Psoas muscle (tissue), 8 donors: Measurements from ENCODE around the gene UBE4A. TPM values are rescaled to one million over a fixed set of nuclear protein-coding genes. Genes with fewer than 3 reads are reported as not detected.
"Not testable (repeated sequence)": the region's sequence is repeated elsewhere in the genome, so short reads cannot be mapped to it uniquely, and the experiment has no call there.

Experiments used
- ATAC-seq, 4 donors: fragments of 200-7000 bp; cut with Tn5 transposase; one replicate each; pipeline ENCODE4 v1.9.1; 2020; ENCODE audit warnings: moderate library complexity in 3 of 4, mild to moderate bottlenecking in 2 of 4
- DNase-seq, 2 donors: peaks; one replicate each; pipeline ENCODE4 v3.0.0-alpha.2; 2020
- H3K27ac ChIP-seq: fragments of 200-600 bp; one replicate; pipeline ENCODE4 v1.8.0; 2022
- H3K27me3 ChIP-seq, 3 donors: fragments of 200-600 bp in 1 of 3; one replicate each; pipeline versions ENCODE4 v1.6.1 to v1.8.0; 2013 to 2022; ENCODE audit warnings: low read length in 2 of 3, mild to moderate bottlenecking in 2 of 3, moderate library complexity in 1 of 3; ENCODE audit not compliant: insufficient read depth in 3 of 3
- H3K36me3 ChIP-seq, 2 donors: fragments of 200-600 bp in 1 of 2; one replicate each; pipeline versions ENCODE4 v1.6.1 to v1.8.0; 2013 to 2022; ENCODE audit warnings: low read depth in 1 of 2, mild to moderate bottlenecking in 1 of 2, moderate library complexity in 1 of 2; ENCODE audit not compliant: insufficient read depth in 1 of 2
- H3K4me1 ChIP-seq: fragments of 200-600 bp; one replicate; pipeline ENCODE4 v1.8.0; 2022
- H3K4me3 ChIP-seq: fragments of 200-600 bp; one replicate; pipeline ENCODE4 v1.8.0; 2022; ENCODE audit warnings: mild to moderate bottlenecking
- H3K9me3 ChIP-seq: fragments of 200-600 bp; one replicate; pipeline ENCODE4 v1.8.0; 2022
- WGBS, 3 donors: extraction: QIAGEN DNeasy Blood & Tissue Kit; methylation state at CpG; one replicate each; pipeline versions ENCODE4 v1.1.6 to v1.1.7; 2013; 5-methylcytosine and 5-hydroxymethylcytosine counted together
- intact Hi-C, 2 donors: fragments of 100-400 bp; cut with DNase I; formaldehyde crosslinking; loops; one replicate each; pipeline versions ENCODE4 v1.11.0 to v1.14.2; 2022
- polyA plus RNA-seq, 3 donors: library from polyadenylated mRNA; stranded (reverse); fragments of 200-250 nt; gene quantifications; one replicate each; pipeline ENCODE4 v1.2.3, GENCODE V29; 2013
- total RNA-seq, 4 donors: library from RNA; stranded (reverse); fragmentation: NEBNext Ultra II Directional in 2 of 4; extraction: Animal tissue kit (Norgen Biotek cat#: 25700) in 2 of 4; gene quantifications; one replicate each; pipeline versions ENCODE4 v1.2.1 to v1.2.4, GENCODE V29; 2021 to 2023
- TF ChIP-seq, protein P1 (sequence below): fragments of 200-600 bp; IDR thresholded peaks from one replicate; pipeline ENCODE4 v1.8.0; 2022; ENCODE audit warnings: antibody characterized with exemption
- donor health status: healthy with polysubstance abuse.
- donor health status: DM: no; HTN: no; CAD: no; lungs with moderate emphysema.
- donor health status: Bipolar disorder and iron deficiency.
- donor health status: healthy.
- donor health status: DM: yes; HTN: yes; CAD: no.
- donor health status: DM: no; HTN: no; CAD: no.
- donor health status: DM: no; HTN: no; CAD: no.
- donor health status: DM: yes; HTN: yes; CAD: no.

UBE4A gene
- total and polyA plus RNA-seq, 7 donors = 15.0 to 42.3 (median 31.0) TPM

DNA sequence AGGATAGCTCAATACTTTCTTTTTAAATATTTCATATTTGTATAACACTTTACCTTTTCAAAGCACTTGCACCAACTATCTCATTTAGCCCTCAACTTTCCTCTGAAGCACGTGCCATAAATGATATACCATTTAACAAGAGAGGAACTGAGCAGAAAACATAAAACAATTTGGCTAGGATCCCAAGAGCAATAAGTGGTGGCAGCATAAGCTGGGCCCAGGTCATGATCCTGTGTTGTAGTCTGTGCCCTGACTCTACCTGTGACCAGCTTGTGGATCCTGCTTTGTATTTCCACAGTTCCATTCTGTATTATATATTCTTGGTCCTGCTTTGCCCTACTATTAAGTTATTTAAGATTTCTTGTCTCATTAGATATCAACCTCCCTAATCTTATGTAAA lies 53.5 kb downstream of the UBE4A start:
- TF ChIP-seq, protein P1, sequence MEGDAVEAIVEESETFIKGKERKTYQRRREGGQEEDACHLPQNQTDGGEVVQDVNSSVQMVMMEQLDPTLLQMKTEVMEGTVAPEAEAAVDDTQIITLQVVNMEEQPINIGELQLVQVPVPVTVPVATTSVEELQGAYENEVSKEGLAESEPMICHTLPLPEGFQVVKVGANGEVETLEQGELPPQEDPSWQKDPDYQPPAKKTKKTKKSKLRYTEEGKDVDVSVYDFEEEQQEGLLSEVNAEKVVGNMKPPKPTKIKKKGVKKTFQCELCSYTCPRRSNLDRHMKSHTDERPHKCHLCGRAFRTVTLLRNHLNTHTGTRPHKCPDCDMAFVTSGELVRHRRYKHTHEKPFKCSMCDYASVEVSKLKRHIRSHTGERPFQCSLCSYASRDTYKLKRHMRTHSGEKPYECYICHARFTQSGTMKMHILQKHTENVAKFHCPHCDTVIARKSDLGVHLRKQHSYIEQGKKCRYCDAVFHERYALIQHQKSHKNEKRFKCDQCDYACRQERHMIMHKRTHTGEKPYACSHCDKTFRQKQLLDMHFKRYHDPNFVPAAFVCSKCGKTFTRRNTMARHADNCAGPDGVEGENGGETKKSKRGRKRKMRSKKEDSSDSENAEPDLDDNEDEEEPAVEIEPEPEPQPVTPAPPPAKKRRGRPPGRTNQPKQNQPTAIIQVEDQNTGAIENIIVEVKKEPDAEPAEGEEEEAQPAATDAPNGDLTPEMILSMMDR = no peak
- H3K4me3 ChIP-seq = no peak overlapping the region
- ATAC-seq (no peak), DNase-seq (no peak)
- 74 to 81% (median 77%) methylated on average over 1 of the region's 1 CpG for WGBS, 3 donors
- no peaks in the 10 kb centered on the region for H3K27me3 ChIP-seq
- intact Hi-C loops = no loop called here
- no peaks in the 10 kb centered on the region for H3K9me3 ChIP-seq
- no peak overlapping the region for H3K27ac ChIP-seq
- peaks cover 0 to 34% of the 10 kb centered on the region in 2 donors for H3K36me3 ChIP-seq
- peaks cover 8% of the 10 kb centered on the region for H3K4me1 ChIP-seq

DNA sequence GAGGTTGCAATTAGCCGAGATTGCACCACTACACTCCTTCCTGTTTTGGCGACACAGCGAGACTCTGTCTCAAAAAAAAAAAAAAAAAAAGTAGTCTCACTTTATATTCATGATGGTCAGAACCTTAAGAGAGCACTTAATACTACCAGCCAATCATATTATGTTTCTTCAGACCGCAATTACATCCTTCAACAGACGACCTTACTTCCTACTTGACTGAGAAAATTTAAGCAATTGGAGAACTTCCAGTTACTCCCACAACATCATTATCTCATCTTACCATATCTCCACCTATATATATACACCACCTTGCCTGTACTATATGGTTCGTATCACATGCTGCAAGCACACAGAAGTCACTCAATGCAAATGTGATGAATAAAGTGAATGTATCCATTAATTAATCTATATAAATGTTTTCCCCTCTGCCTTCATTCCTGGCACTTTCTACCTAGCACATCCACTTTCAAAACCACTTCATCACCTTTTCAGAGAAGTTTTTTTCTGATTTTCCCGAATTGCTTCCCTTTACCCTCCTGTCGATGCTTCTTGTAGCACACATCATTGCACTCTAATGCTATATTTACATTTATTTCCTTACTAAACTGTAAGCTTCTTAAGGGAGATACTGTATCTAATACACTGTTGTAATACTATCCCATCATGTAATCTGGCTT lies 55.8 kb downstream of the UBE4A start:
- Histone ChIP-seq H3K27me3 (no peaks in the 10 kb centered on the region), H3K9me3 (no peaks in the 10 kb centered on the region), H3K36me3 (peaks cover 0 to 11% of the 10 kb centered on the region in 2 donors), H3K27ac (no peak overlapping the region), H3K4me3 (no peak overlapping the region), H3K4me1 (peaks cover 10% of the 10 kb centered on the region)
- intact Hi-C loops = no loop called here
- DNase-seq = no peak
- no peak for ATAC-seq
- WGBS, 3 donors = 76 to 89% (median 76%) methylated on average over 8 of the region's 8 CpGs
- TF ChIP-seq, protein P1 = no peak

DNA sequence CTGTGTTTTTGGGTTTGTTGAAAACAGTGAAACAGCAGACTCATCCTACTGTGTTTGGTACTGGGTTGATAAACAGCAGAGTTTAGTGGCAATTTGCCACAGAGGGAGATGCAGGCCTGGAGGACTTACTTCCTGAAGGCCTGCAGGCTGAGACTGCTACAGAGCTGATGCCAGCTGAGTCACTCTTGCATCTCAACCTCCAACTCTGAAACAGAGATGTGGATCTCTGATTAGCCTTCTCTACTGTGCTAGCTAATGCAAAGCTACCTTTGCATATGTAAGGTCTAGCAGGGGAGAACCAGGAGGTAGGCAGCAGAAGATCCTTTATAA lies 56.3 kb downstream of the UBE4A start:
- ATAC-seq (peak; percentile 47 to 81 (median 64)), DNase-seq (no peak)
- Histone ChIP-seq H3K36me3 (peaks cover 0 to 9% of the 10 kb centered on the region in 2 donors), H3K27me3 (no peaks in the 10 kb centered on the region), H3K27ac (no peak overlapping the region), H3K4me1 (peaks cover 11% of the 10 kb centered on the region), H3K4me3 (no peak overlapping the region), H3K9me3 (no peaks in the 10 kb centered on the region)
- intact Hi-C loops = no loop called here
- TF ChIP-seq, protein P1 = no peak

DNA sequence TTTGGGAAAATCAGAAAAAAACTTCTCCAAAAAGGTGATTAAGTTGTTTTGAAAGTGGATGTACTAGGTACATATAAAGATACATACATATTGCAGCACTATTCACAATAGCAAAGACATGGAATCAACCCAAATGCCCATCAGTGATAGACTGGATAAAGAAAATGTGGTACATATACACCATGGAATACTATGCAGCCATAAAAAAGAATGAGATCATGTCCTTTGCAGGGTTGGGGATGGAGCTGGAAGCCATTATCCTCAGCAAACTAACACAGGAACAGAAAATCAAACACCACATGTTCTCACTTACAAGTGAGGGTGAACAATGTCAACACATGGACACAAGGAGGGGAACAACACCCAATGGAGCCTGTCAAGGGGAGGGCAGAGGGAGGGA lies 57.5 kb downstream of the UBE4A start:
- intact Hi-C loops, H3K36me3 ChIP-seq, H3K27ac ChIP-seq, H3K9me3 ChIP-seq, H3K4me3 ChIP-seq, H3K27me3 ChIP-seq, ATAC-seq, DNase-seq: not testable (repeated sequence)
- peaks cover 14% of the 10 kb centered on the region for H3K4me1 ChIP-seq

DNA sequence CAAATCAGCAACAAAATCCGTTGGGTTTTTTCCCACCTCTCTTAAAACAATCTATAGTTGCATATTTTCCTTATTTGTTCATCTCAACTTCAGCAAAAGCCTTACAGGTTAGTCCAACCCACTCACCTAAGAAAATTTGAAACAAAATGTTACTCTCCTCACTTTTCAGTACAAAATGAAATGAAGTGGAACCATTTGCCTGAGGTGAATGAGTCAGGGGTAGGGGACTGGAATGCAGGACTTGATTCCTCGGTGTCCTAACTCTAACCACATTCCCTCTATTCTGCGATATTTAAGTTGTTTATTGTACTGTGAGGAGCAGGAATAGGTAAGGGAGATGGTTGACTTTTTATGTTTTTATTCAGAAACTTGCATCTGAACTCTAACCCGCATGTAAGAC lies 58.4 kb downstream of the UBE4A start:
- WGBS, 3 donors = 68 to 76% (median 69%) methylated on average over 4 of the region's 4 CpGs
- peaks cover 0 to 9% of the 10 kb centered on the region in 2 donors for H3K36me3 ChIP-seq
- TF ChIP-seq, protein P1 = no peak
- no peak overlapping the region for H3K4me3 ChIP-seq
- intact Hi-C loops = no loop called here
- DNase-seq (no peak), ATAC-seq (no peak)
- no peak overlapping the region for H3K27ac ChIP-seq
- H3K4me1 ChIP-seq = peaks cover 14% of the 10 kb centered on the region
- H3K27me3 ChIP-seq = no peaks in the 10 kb centered on the region
- no peaks in the 10 kb centered on the region for H3K9me3 ChIP-seq
